ENCODE measurements around the gene IMMP2L. TPM values are rescaled to one million over a fixed set of nuclear protein-coding genes. Genes with fewer than 3 reads are reported as not detected.

The IMMP2L gene
- polyA plus RNA-seq, 1 of the 3 experiments (the other 2 are of a cell fraction): 10.7 TPM

DNA sequence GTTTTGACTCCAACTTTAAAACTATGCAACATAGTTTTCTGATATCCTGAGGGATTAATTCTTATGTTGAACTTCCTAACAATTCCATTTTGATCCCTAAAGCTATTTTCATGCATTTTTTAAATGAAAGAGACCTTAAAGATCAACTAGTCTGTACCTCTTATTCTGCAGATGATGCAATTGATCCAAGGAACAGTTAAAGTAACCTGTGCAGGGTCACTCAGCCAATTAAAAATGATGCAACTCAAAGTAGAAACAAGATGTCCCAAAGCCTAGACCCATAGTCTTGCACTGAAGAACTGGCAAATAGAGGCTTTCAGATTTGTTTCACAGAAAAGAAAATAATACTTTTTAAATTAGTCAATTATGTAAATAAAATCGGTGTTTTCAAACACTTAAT lies 86.3 kb downstream of the IMMP2L start:
- no peaks in the 10 kb centered on the region for H3K9me2 ChIP-seq
- TF ChIP-seq, protein P1, sequence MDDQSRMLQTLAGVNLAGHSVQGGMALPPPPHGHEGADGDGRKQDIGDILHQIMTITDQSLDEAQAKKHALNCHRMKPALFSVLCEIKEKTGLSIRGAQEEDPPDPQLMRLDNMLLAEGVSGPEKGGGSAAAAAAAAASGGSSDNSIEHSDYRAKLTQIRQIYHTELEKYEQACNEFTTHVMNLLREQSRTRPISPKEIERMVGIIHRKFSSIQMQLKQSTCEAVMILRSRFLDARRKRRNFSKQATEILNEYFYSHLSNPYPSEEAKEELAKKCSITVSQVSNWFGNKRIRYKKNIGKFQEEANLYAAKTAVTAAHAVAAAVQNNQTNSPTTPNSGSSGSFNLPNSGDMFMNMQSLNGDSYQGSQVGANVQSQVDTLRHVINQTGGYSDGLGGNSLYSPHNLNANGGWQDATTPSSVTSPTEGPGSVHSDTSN (IDR thresholded peaks at IDR 0.05): no peak
- TF ChIP-seq FOXM1 (IDR thresholded peaks at IDR 0.05; ENCODE audit: low read depth): no peak
- TF ChIP-seq RXRA (IDR thresholded peaks at IDR 0.05; ENCODE audit: borderline replicate concordance, low read depth): no peak
- H3K9me3 ChIP-seq: 0 out of 2 replicates have a peak, but pooled peaks cover 5% of the 10 kb centered on the region
- H3K4me3 ChIP-seq (ENCODE audit: low read depth in 2 of 2, low read length in 1 of 2): no peak overlapping the region
- POLR2A ChIA-PET: interaction anchor here (0.7 kb wide), 1 partner anchor 1901 kb away, joined by 3 read pairs; no protein-coding TSS in a partner anchor
- H4K20me1 ChIP-seq (ENCODE audit: insufficient read depth): no peaks in the 10 kb centered on the region
- 94% methylated on average over 1 of the region's 1 CpG for WGBS (ENCODE audit: low lambda C conversion rate)
- H3F3A ChIP-seq (replicated peaks; ENCODE audit: insufficient read depth): no peaks in the 10 kb centered on the region
- no peak overlapping the region for H2AFZ ChIP-seq (ENCODE audit: low read depth)
- H3K27me3 ChIP-seq (ENCODE audit: insufficient read depth): no peaks in the 10 kb centered on the region
- CTCF ChIA-PET: no interaction called here
- H3K9ac ChIP-seq: no peak overlapping the region
- no peaks in the 10 kb centered on the region for H3K79me2 ChIP-seq (ENCODE audit: insufficient read depth)
- no peaks in the 10 kb centered on the region for H3K4me1 ChIP-seq (ENCODE audit: control insufficient read depth in 1 of 2, insufficient read depth in 2 of 2, low read depth in 1 of 2, low read length in 1 of 2)
- H3K27ac ChIP-seq (ENCODE audit: low read depth in 2 of 2, low read length in 1 of 2): no peak overlapping the region
- H3K36me3 ChIP-seq (replicated peaks in 1 of 2; ENCODE audit: control insufficient read depth in 1 of 2, insufficient read depth in 2 of 2, low read length in 1 of 2): peaks cover 0 to 3% of the 10 kb centered on the region in 2 experiments
- H3K4me2 ChIP-seq: no peak overlapping the region
- DNase-seq: no peak

DNA sequence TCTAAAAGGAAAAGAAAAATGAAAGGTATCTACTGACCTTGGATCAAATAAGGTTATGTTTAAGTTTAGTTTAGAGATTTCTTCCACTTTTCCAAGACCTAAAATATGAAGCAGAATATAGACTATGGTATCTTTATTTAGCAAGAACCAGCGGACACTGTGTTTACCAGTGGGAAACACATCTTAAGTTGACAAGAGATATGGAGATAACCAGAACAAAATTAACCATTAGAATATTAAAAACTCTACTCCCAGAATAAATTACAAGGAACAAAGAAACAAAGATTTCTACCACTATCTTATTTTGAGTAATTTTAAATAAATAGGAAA lies 86.9 kb downstream of the IMMP2L start:
- H3K27me3 ChIP-seq (ENCODE audit: insufficient read depth): no peaks in the 10 kb centered on the region
- no peak overlapping the region for H2AFZ ChIP-seq (ENCODE audit: low read depth)
- peaks cover 0 to 3% of the 10 kb centered on the region in 2 experiments for H3K36me3 ChIP-seq (replicated peaks in 1 of 2; ENCODE audit: control insufficient read depth in 1 of 2, insufficient read depth in 2 of 2, low read length in 1 of 2)
- H3K9me3 ChIP-seq: 0 out of 2 replicates have a peak, but pooled peaks cover 5% of the 10 kb centered on the region
- no peaks in the 10 kb centered on the region for H3K79me2 ChIP-seq (ENCODE audit: insufficient read depth)
- no peak for DNase-seq
- no peak overlapping the region for H3K4me3 ChIP-seq (ENCODE audit: low read depth in 2 of 2, low read length in 1 of 2)
- no peak overlapping the region for H3K4me2 ChIP-seq
- H3K9me2 ChIP-seq: no peaks in the 10 kb centered on the region
- ChIA-PET CTCF (interaction anchor here (0.6 to 0.7 kb wide), 2 partner anchors 133 to 828 kb away, joined by 3 to 5 read pairs; no protein-coding TSS in a partner anchor), POLR2A (interaction anchor here (0.7 kb wide), 1 partner anchor 1900 kb away, joined by 3 read pairs; no protein-coding TSS in a partner anchor)
- no peak for TF ChIP-seq EP300 (IDR thresholded peaks at IDR 0.05; ENCODE audit: borderline replicate concordance in 1 of 2, low read depth in 1 of 2, low read length in 1 of 2)
- no peak for TF ChIP-seq ELF1 (IDR thresholded peaks at IDR 0.05)
- TF ChIP-seq MEF2A (IDR thresholded peaks at IDR 0.05; ENCODE audit: borderline replicate concordance, low read depth): no peak
- TF ChIP-seq SIN3A (IDR thresholded peaks at IDR 0.05; ENCODE audit: borderline replicate concordance, low read depth, low read length): no peak
- no peak overlapping the region for H3K27ac ChIP-seq (ENCODE audit: low read depth in 2 of 2, low read length in 1 of 2)
- H4K20me1 ChIP-seq (ENCODE audit: insufficient read depth): no peaks in the 10 kb centered on the region
- no peaks in the 10 kb centered on the region for H3K4me1 ChIP-seq (ENCODE audit: control insufficient read depth in 1 of 2, insufficient read depth in 2 of 2, low read depth in 1 of 2, low read length in 1 of 2)
- 93% methylated on average over 1 of the region's 1 CpG for WGBS (ENCODE audit: low lambda C conversion rate)
- no peaks in the 10 kb centered on the region for H3F3A ChIP-seq (replicated peaks; ENCODE audit: insufficient read depth)
- no peak overlapping the region for H3K9ac ChIP-seq

DNA sequence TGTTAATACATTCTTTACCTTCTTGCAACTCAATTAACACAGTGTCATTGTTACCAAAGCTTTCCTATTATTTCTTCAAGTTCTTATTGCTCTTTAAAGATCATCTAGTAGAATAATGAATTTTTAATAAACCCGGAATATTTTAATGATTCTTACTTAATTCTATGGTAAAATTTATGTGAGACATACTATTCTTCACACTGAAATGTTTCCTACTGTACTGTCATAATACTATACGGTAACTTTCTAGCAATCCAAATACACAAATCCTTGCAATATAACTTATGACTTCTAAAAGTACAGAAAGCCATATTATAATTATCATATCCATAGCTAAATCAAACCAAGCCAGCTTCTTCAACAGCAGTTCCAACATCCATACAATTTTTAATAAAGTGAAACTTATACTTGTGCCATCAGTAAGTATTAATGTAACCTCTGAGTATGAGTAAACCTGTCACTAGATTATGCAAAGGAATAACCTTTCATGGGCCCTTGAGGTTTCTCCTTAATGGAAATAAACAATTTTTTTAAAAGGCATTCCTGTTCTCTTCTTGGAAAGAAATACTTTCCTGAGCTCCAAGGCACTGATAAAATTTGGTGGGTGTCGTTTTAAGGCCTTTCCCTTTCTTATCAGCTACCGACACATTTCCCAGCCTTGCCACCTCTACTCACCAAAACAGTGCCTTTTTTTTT lies 87.4 kb downstream of the IMMP2L start:
- CTCF ChIA-PET: interaction anchor here (0.6 to 0.7 kb wide), 2 partner anchors 133 to 828 kb away, joined by 3 to 5 read pairs; no protein-coding TSS in a partner anchor
- 87% methylated on average over 4 of the region's 4 CpGs for WGBS (ENCODE audit: low lambda C conversion rate)
- Histone ChIP-seq H3K4me2 (no peak overlapping the region), H3K9me2 (no peaks in the 10 kb centered on the region), H3K9ac (no peak overlapping the region), H3K4me1 (ENCODE audit: control insufficient read depth in 1 of 2, insufficient read depth in 2 of 2, low read depth in 1 of 2, low read length in 1 of 2) (no peaks in the 10 kb centered on the region), H3K79me2 (ENCODE audit: insufficient read depth) (no peaks in the 10 kb centered on the region), H3K9me3 (0 out of 2 replicates have a peak, but pooled peaks cover 5% of the 10 kb centered on the region), H3K27me3 (ENCODE audit: insufficient read depth) (no peaks in the 10 kb centered on the region), H4K20me1 (ENCODE audit: insufficient read depth) (no peaks in the 10 kb centered on the region), H3K27ac (ENCODE audit: low read depth in 2 of 2, low read length in 1 of 2) (no peak overlapping the region), H3K36me3 (replicated peaks in 1 of 2; ENCODE audit: control insufficient read depth in 1 of 2, insufficient read depth in 2 of 2, low read length in 1 of 2) (peaks cover 0 to 3% of the 10 kb centered on the region in 2 experiments), H2AFZ (ENCODE audit: low read depth) (no peak overlapping the region), H3K4me3 (ENCODE audit: low read depth in 2 of 2, low read length in 1 of 2) (no peak overlapping the region), H3F3A (replicated peaks; ENCODE audit: insufficient read depth) (no peaks in the 10 kb centered on the region)
- no peak for DNase-seq
- POLR2A ChIA-PET: no interaction called here
- no peak for TF ChIP-seq NFIC (IDR thresholded peaks at IDR 0.05; ENCODE audit: borderline replicate concordance)
- no peak for TF ChIP-seq RAD21 (IDR thresholded peaks at IDR 0.05; ENCODE audit: low read length)
- TF ChIP-seq YY1 (IDR thresholded peaks at IDR 0.05; ENCODE audit: low read depth): no peak
- TF ChIP-seq, protein P2, sequence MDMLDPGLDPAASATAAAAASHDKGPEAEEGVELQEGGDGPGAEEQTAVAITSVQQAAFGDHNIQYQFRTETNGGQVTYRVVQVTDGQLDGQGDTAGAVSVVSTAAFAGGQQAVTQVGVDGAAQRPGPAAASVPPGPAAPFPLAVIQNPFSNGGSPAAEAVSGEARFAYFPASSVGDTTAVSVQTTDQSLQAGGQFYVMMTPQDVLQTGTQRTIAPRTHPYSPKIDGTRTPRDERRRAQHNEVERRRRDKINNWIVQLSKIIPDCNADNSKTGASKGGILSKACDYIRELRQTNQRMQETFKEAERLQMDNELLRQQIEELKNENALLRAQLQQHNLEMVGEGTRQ (IDR thresholded peaks at IDR 0.05; ENCODE audit: borderline replicate concordance, low read depth, low read length): no peak
- TF ChIP-seq, protein P1 (IDR thresholded peaks at IDR 0.05): no peak
- TF ChIP-seq EP300 (IDR thresholded peaks at IDR 0.05; ENCODE audit: borderline replicate concordance in 1 of 2, low read depth in 1 of 2, low read length in 1 of 2): no peak
- TF ChIP-seq GABPA (IDR thresholded peaks at IDR 0.05; ENCODE audit: low read depth): no peak
- TF ChIP-seq FOXM1 (IDR thresholded peaks at IDR 0.05; ENCODE audit: low read depth): no peak
- TF ChIP-seq POLR2AphosphoS5 (IDR thresholded peaks at IDR 0.05; ENCODE audit: low read depth, low read length): no peak
- no peak for TF ChIP-seq SIN3A (IDR thresholded peaks at IDR 0.05; ENCODE audit: borderline replicate concordance, low read depth, low read length)
- TF ChIP-seq, protein P3, sequence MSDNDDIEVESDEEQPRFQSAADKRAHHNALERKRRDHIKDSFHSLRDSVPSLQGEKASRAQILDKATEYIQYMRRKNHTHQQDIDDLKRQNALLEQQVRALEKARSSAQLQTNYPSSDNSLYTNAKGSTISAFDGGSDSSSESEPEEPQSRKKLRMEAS (IDR thresholded peaks at IDR 0.05; ENCODE audit: low read depth): no peak
- TF ChIP-seq JUND (IDR thresholded peaks at IDR 0.05): no peak

Measured in SK-N-SH (cell line).